Measurements from ENCODE around the gene GLP2R.

The GLP2R gene

GRCh38 chr17:9905902-9906301 lies 80.2 kb downstream of the GLP2R start:
- H3K27me3 ChIP-seq (ENCODE audit: low read length) = no peaks in the 10 kb centered on the region
- H3F3A ChIP-seq (ENCODE audit: insufficient read depth) = no peaks in the 10 kb centered on the region
- no peaks in the 10 kb centered on the region for H3K9me3 ChIP-seq (ENCODE audit: insufficient read depth, low read length)
- H3K9me2 ChIP-seq (replicated peaks; ENCODE audit: insufficient read depth, low read length) = no peaks in the 10 kb centered on the region
- no peak overlapping the region for H3K4me2 ChIP-seq (ENCODE audit: low read depth, low read length, poor library complexity, severe bottlenecking)
- H3K9ac ChIP-seq (ENCODE audit: low read length) = no peak overlapping the region
- no peaks in the 10 kb centered on the region for H3K36me3 ChIP-seq (ENCODE audit: low read length)
- H3K27ac ChIP-seq (ENCODE audit: low read depth, low read length) = no peak overlapping the region
- no peak overlapping the region for H2AFZ ChIP-seq (ENCODE audit: low read depth, low read length, severe bottlenecking)
- H3K79me2 ChIP-seq (ENCODE audit: insufficient read depth, low read length) = no peaks in the 10 kb centered on the region
- peak; percentile 40 for TF ChIP-seq CTCF (IDR thresholded peaks at IDR 0.05; ENCODE audit: insufficient read depth, low read length, poor library complexity, severe bottlenecking)
- no peak for TF ChIP-seq EZH2phosphoT487 (conservative IDR thresholded peaks at IDR 0.05; ENCODE audit: low read length)
- no peak overlapping the region for H3K4me3 ChIP-seq (ENCODE audit: insufficient read depth, low read length, poor library complexity, severe bottlenecking)
- H4K20me1 ChIP-seq (ENCODE audit: low read depth, low read length) = no peaks in the 10 kb centered on the region

GRCh38 chr17:9906616-9907015 lies 80.9 kb downstream of the GLP2R start:
- TF ChIP-seq CTCF (IDR thresholded peaks at IDR 0.05; ENCODE audit: insufficient read depth, low read length, poor library complexity, severe bottlenecking) (no peak), EZH2phosphoT487 (conservative IDR thresholded peaks at IDR 0.05; ENCODE audit: low read length) (no peak)
- Histone ChIP-seq H3F3A (ENCODE audit: insufficient read depth) (no peaks in the 10 kb centered on the region), H2AFZ (ENCODE audit: low read depth, low read length, severe bottlenecking) (no peak overlapping the region), H3K4me2 (ENCODE audit: low read depth, low read length, poor library complexity, severe bottlenecking) (no peak overlapping the region), H3K9ac (ENCODE audit: low read length) (no peak overlapping the region), H3K79me2 (ENCODE audit: insufficient read depth, low read length) (no peaks in the 10 kb centered on the region), H3K27me3 (ENCODE audit: low read length) (no peaks in the 10 kb centered on the region), H3K9me2 (replicated peaks; ENCODE audit: insufficient read depth, low read length) (no peaks in the 10 kb centered on the region), H3K27ac (ENCODE audit: low read depth, low read length) (no peak overlapping the region), H3K36me3 (ENCODE audit: low read length) (no peaks in the 10 kb centered on the region), H4K20me1 (ENCODE audit: low read depth, low read length) (no peaks in the 10 kb centered on the region), H3K4me3 (ENCODE audit: insufficient read depth, low read length, poor library complexity, severe bottlenecking) (no peak overlapping the region), H3K9me3 (ENCODE audit: insufficient read depth, low read length) (no peaks in the 10 kb centered on the region)

- Histone ChIP-seq H3F3A (ENCODE audit: insufficient read depth) (no peaks in the 10 kb centered on the region), H3K36me3 (ENCODE audit: low read length) (no peaks in the 10 kb centered on the region), H3K9me3 (ENCODE audit: insufficient read depth, low read length) (no peaks in the 10 kb centered on the region), H2AFZ (ENCODE audit: low read depth, low read length, severe bottlenecking) (no peak overlapping the region), H3K4me2 (ENCODE audit: low read depth, low read length, poor library complexity, severe bottlenecking) (no peak overlapping the region), H3K79me2 (ENCODE audit: insufficient read depth, low read length) (no peaks in the 10 kb centered on the region), H3K27ac (ENCODE audit: low read depth, low read length) (no peak overlapping the region), H3K27me3 (ENCODE audit: low read length) (no peaks in the 10 kb centered on the region), H3K4me3 (ENCODE audit: insufficient read depth, low read length, poor library complexity, severe bottlenecking) (no peak overlapping the region), H4K20me1 (ENCODE audit: low read depth, low read length) (no peaks in the 10 kb centered on the region), H3K9ac (ENCODE audit: low read length) (no peak overlapping the region), H3K9me2 (replicated peaks; ENCODE audit: insufficient read depth, low read length) (no peaks in the 10 kb centered on the region)
- TF ChIP-seq EZH2phosphoT487 (conservative IDR thresholded peaks at IDR 0.05; ENCODE audit: low read length) = no peak
- no peak for TF ChIP-seq CTCF (IDR thresholded peaks at IDR 0.05; ENCODE audit: insufficient read depth, low read length, poor library complexity, severe bottlenecking)
Observed at GRCh38 chr17:9907131-9907530, 81.4 kb downstream of the GLP2R start.
